AG09309 (cell line): ENCODE results near the gene SMIM45.

ENCODE experiments used
- DNase-seq: peaks from one replicate; pipeline ENCODE4 v3.0.0-alpha.2; 2010; ENCODE audit warnings: low read depth
- H3K4me3 ChIP-seq: 2 replicates; pipeline ENCODE4 v1.5.1; 2011; ENCODE audit warnings: mild to moderate bottlenecking, low read depth, low read length, moderate library complexity; ENCODE audit not compliant: control insufficient read depth
- TF ChIP-seq, protein P1 (sequence below): IDR thresholded peaks from 2 replicates; pipeline ENCODE4 v1.5.1; 2011; ENCODE audit warnings: mild to moderate bottlenecking, low read depth, low read length, inconsistent platforms; ENCODE audit not compliant: insufficient read depth, control insufficient read depth; ENCODE audit errors: missing control alignments

The SMIM45 gene

DNA sequence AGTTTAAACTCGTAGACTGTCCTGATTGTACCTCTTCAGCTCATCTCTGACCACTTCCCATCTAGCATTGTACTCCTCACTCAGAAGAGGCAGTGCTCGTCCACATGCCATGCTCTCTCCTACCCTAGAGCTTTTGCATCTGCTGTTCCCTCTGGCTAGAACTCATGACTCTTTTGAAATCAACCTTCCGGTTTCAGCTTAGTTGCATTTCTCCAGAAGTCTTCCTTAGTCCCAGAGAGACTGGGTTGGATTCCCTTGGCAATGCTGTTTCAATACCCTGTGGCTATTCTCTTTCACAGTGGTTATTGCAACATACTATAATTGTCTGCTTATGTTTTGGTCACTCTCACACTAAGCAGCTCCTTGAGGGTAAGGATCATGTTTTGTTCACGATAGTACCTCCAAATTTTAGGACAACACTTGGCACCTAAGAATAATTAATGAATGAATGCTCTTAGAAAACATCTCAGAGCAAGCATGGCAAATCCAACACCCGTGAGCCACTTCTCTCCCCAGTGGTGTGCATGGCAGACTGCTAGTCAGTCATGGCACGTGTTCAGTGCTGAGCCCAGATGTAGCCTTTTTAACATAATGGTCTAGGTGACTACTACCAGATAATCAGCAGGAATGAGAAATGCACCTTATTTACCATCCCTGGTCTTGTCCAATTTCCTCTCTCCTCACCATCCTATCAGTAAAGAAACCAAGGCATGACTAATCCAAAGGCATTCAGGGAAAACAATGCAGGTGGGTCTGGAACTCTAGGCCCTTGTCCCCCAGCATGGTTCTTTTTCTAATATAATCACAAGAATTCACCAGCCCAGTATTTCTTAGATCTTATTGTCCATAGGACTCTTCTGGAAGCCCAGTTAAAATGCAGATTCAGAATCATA, 31.8 kb downstream of the SMIM45 start:
- TF ChIP-seq, protein P1, sequence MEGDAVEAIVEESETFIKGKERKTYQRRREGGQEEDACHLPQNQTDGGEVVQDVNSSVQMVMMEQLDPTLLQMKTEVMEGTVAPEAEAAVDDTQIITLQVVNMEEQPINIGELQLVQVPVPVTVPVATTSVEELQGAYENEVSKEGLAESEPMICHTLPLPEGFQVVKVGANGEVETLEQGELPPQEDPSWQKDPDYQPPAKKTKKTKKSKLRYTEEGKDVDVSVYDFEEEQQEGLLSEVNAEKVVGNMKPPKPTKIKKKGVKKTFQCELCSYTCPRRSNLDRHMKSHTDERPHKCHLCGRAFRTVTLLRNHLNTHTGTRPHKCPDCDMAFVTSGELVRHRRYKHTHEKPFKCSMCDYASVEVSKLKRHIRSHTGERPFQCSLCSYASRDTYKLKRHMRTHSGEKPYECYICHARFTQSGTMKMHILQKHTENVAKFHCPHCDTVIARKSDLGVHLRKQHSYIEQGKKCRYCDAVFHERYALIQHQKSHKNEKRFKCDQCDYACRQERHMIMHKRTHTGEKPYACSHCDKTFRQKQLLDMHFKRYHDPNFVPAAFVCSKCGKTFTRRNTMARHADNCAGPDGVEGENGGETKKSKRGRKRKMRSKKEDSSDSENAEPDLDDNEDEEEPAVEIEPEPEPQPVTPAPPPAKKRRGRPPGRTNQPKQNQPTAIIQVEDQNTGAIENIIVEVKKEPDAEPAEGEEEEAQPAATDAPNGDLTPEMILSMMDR: no peak
- H3K4me3 ChIP-seq: no peak overlapping the region
- DNase-seq: peak; percentile 69

DNA sequence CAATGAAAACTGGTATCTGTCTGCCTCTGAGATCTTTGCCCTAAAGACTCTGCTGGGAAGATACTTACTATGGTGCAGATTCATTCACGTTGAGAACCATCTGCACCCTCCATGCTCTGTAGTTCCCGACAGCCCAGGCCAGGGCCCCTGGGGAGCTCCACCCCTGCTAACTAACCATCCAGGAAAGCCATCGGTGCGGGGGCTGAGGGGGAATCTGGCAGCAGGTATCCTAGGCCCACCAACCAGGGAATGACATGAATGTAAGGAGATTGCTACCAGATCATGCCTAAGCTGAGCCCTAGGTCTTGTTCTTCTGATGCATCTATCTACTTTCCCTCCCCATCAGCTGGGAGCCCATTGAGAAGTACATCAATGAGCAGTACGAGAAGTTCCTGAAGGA, 35.3 kb downstream of the SMIM45 start:
- no peak for DNase-seq
- H3K4me3 ChIP-seq: no peak overlapping the region
- TF ChIP-seq, protein P1: no peak

DNA sequence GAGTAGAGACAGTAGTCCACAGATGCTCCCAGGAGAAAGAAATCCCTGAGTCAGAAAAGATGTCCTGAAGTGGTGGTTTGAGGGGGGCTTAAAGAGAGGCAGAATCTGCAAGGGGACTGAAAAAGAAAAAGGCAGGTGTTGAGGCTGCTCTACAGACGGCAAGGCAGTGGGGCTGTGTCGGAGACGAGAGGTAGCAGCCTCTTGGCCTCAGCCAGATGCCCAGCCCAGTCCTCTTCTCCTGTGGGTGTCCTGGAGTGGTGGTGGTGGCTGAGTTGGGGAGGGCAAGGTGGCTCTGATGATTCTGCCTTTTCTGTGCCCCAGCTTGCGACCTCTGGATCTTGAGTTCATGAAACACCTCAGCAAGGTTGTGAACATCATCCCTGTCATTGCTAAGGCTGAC, 37.3 kb downstream of the SMIM45 start:
- TF ChIP-seq, protein P1: no peak
- H3K4me3 ChIP-seq: no peak overlapping the region
- DNase-seq: no peak

DNA sequence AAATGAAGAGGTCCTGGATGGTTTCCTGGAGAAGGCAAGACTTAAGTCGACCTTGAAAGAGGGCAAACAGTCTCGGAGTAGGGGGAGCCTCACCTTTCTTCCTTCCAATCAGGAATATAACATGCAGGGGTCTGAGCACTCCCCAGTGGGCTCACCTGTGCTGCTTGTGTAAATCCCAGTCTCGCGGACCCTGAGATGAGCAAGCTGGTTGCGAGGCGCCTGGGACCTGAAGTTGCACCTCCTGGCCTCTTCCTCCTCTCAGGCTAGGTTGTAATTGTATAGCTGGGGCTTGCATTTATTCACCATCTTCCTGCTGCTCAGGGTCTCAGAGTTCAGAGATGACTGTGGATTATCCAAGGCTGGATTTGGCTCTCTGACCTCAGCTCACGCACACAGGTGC, 39.2 kb downstream of the SMIM45 start:
- DNase-seq: no peak
- H3K4me3 ChIP-seq: no peak overlapping the region
- TF ChIP-seq, protein P1: no peak

DNA sequence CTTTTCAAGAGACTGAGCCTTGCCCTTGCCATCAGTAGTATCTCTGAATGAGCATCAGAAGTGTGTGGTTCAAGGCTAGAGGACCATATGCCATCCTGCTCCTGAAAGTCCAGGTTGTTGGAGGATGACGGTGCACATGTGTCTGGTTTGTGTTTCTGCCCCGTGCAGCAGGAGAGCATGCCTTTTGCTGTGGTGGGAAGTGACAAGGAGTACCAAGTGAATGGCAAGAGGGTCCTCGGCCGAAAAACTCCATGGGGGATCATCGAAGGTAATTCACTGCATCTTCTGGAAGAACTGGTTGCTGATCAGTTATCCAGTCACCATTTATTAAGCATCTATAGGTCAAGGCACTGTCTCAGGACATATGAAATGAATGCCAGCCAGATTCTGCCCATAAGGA, 40.5 kb downstream of the SMIM45 start:
- H3K4me3 ChIP-seq: no peak overlapping the region
- TF ChIP-seq, protein P1: no peak
- no peak for DNase-seq

DNA sequence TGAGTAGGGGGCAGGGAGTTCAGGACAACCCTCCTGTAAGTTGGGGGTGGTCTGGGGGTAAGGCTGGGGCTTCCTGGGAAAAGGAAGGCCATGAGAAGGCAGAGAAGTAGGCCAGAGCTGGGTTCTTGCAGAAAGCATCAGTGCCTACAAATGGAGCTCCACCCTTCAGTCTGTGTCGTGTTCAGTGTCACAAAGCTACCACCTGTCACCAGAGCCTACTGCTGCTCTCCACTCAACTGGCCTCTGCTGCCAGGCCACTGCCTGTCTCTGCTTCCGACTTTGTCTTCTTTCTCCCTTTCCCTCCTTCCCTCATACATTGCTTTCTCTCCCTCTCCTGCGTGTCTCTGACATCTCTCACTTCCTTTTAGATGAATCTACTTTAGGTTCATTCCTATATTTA, 43.3 kb downstream of the SMIM45 start:
- H3K4me3 ChIP-seq: no peak overlapping the region
- no peak for DNase-seq
- TF ChIP-seq, protein P1: no peak
